NCI-H748 treated with DMSO at 0.1 percent for 48 hours (cell line): Measurements from ENCODE around the gene NRIP1.
"Not testable (repeated sequence)": the region's sequence is repeated elsewhere in the genome, so short reads cannot be mapped to it uniquely, and the experiment has no call there.

ENCODE experiments used
- DNase-seq: peaks from one replicate; lab custom pipeline; 2025; lab: John Stamatoyannopoulos, UW

NRIP1 gene

DNA sequence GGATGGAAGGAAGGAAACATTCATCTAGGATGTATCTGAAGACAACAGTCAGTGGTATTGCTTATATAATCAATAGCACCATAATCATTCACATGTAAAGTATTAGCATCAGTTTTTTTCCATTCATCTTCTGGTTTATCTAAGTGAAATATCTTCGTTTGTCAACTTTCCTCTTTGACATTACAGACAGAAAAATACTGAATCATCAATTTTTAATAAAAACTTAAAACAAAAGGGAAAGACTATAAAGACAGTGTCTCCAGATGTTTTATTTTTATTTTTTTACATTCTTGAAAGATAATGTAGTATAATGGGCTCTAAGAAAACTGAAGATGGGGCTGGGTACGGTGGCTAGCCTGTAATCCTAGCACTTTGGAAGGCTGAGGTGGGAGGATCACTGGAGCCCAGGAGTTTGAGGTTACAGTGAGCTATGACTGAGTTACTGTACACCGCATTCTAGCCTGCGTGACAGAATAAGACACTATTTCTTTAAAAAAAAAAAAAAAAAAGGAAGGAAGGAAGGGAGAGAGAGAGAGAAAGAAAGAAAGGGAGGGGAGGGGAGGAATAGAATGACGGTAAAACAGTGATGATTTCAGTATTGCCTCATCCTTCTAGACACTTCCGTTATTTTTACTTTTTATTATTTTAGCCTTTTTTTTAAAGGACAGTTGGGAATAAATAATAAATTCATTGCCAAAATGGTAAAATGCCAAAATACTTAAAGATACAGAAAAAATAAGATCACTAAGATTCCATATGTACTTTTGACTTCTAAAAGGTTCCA, 89.5 kb downstream of the NRIP1 start:
- no peak for DNase-seq

DNA sequence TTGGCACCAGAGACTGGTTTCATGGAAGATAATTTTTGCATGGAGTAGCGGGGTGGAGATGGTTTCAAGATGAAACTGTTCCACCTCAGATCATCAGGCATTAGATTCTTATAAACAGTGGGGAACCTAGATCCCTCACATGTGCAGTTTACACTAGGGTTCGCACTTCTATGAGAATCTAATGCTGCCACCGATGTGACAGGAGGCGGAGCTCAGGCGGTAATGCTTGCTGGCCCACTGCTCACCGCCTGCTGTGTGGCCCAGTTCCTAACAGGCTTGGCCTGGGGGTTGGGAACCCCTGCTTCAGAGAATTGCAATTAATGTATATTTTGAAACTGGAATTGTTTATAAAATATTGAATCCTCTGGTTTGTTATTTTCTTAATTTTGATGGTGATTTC, 92.1 kb downstream of the NRIP1 start:
- DNase-seq: no peak

DNA sequence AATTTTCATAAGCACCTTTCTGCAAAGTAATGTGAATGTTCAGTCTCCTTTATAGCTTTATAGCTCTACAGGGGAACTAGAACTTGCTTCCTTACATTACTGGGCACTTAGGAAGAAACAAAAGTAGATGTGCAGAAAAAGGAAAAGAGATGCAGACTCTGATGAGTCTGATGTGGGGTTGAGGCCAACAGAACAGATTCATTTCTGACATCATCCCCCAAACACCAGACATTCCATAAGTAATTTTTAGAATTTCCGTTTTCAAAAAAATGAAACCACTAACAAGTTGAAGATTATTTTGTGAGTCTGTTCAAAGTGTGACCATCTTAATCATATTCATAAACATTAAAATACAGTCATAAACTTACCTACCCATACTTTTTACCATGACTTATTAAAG, 96.0 kb downstream of the NRIP1 start:
- DNase-seq: no peak

DNA sequence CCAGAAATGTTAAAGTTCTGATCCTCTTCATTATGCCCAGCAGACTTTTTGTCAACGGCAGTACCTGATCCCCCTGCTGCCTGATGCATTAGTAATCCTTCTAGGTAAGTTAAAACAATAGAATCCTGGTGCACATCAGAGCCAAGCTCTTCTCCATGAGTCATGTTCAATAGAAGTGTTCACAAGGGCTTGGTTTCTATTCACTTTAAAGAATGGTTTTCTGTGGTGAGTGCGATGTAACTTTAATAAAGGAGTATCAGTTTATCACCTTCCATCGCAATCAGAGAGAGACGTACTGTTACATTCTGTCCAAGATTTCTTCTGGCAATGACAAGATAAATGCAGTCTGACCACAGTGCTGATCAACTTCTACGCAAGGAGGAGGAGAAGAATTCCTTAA, 96.8 kb downstream of the NRIP1 start:
- no peak for DNase-seq

DNA sequence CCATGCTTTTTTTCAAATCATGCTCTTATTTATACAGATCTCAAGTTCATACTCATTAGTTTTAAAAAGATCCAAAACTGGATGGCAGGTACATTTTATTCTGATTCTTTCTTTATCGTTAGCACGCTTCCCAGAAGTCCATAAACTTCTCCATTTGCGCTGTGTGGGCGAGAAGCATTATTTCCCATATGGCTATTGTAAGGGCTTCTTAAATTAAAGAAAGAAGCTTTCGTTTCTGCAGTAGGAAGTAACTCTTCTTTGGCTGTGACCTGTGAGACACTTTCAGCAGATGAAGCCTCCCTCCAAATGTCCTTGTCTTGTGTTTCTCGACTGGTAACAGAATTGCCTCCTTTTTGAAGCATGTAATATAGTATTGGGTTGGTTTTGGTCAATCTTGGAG, 100.2 kb downstream of the NRIP1 start:
- no peak for DNase-seq

DNA sequence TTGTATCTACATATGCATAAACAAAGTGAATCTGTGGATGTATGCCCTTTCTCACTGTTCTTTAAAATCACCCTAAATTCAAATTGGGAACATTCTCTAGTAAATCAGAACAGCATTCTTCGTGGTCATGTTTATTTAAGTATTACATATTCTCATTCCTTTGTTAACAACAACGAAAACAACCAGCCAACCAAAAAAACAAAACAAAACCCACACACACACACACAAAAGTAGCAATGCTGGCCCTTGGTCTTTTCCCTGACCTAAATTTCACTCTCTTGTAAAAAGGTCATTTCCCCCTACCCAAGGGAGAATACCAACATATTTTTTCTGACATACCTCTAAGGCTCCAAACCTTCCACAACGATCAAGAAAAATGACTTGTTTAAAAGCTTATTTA, 102.6 kb downstream of the NRIP1 start:
- DNase-seq: no peak

DNA sequence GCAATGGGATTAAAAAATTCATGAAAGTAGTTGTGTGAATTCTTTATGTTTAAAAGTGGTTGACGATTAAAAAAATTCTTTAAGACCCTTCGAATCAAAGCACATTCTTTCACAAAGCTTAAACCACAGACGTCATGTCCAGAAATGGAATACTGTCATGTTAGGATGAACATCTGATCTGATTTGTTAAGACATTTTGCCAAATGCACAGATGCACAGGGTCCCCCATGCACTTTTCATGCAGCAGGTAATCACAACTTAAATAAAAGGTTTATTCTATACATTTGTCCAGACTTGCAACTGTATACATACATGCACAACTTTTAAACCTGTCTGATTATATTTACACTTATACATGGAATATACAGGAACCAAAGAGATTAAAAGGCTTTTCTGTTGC, 103.3 kb downstream of the NRIP1 start:
- DNase-seq: no peak

DNA sequence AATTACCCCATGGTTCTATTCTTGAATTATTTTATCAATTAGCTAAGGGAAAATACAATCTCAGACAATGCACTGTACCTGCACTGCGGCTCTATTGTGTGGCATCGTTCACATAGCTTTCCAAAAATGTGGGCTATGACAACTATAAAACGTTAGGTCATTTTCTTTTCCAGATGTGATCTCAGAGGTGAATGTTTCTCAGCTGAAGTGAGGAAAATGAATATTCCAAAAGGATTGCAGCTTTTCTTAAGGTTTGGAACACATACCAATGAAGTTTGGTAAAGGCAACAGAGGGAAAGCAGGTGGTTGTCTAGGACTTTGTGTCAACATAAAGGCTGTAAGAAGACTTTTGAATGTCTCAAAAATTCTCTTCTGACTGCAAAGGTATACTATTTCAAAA, 105.5 kb downstream of the NRIP1 start:
- no peak for DNase-seq

DNA sequence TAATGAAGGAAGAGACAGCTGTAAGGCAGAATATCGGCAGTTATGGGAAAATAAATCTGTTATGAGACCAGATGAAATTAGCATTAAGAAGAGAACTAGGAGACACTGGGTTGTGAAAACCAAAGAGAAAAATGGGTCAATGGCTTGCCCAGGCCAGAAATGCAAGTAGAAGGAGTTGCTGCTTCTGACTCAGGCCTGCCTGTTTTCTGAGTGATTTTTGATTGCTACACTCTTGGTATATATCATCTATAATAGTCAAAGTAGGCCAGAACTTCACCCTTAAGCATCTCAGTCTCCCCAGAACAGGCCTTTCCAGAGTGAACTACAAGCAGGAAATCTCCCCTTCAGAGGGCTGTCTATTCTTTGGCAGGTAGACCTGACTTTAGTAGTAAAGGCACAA, 107.0 kb downstream of the NRIP1 start:
- no peak for DNase-seq

DNA sequence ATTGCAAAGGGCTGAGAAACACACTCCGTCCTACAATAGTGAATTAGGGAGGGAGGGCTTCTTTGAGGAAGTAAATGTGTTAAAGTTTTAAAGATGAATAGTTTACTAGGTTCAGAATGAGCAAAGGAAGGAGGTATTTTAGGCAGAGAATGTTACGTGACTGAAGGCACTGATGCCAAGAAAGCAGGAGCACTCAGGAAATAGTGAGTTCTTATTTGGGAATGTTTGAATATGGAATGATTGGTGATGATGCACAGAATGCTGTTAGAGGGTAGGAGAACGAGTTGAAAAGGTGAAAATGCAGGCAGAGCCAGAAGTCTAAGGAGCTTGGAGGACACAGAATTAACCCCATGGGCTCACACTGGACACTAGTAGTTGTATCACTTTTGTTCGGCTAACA, 108.0 kb downstream of the NRIP1 start:
- DNase-seq: no peak

DNA sequence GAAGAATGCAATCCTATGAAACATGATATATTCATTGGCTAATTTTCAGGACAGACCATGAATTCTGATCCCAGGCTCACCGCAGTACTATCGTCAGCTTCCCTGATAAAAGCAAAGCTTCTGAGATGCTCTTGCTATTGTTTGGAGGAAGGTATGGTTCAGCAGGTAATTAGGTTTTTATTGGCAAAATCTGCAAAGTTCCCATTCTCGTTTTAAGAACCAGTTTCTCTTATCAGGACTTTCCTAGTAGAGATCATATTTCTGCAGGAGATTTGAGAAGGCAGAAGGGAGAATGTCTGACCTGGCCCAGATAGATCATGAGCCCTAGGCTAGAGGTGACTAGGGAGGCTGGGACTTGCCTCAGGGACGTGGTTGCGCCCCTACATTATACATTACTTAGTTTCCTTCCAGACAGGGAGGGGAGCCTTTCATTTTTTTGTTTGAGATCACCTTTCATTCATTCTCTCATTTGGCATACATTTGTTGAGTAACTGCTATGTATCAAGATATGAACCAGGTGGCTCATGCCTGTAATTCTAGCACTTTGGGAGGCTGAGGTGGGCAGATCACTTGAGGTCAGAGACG, 108.8 kb downstream of the NRIP1 start:
- no peak for DNase-seq

DNA sequence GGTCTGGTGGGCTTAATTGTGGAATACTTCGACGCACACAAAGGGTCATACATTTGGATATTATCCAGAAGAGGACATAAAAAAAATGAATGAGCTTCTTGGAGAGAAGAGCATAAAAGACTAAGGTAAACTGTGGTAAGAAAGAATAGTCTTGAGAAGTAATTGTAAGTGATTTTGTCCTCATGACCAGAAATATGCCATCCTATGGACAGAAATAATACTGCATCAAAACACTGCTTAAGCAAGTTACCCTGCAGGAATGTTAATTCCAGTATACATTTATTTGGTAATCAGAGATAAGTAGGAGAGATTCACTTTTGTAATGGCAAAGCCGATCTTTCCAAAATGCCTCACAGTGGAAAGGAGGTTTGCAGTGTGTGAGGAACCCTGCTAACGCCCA, 111.9 kb downstream of the NRIP1 start:
- no peak for DNase-seq

DNA sequence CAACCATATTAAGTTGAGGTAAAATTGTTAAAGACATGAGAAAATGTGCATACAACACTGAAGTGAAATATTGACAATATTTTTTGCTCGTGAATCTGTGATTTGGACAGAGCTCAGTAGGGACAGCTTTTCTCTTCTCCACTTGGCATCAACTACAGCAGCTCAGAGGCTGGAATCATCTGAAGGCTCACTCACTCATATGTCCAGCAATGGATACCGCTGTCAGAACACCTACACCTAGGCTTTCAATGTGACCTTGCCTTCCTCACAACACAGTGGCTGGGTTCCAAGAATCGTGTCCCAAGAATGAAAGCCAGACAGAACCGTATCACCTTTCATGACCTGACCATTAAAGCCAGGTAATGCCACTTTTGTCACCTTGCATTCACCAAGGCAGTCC, 115.2 kb downstream of the NRIP1 start:
- DNase-seq: no peak

DNA sequence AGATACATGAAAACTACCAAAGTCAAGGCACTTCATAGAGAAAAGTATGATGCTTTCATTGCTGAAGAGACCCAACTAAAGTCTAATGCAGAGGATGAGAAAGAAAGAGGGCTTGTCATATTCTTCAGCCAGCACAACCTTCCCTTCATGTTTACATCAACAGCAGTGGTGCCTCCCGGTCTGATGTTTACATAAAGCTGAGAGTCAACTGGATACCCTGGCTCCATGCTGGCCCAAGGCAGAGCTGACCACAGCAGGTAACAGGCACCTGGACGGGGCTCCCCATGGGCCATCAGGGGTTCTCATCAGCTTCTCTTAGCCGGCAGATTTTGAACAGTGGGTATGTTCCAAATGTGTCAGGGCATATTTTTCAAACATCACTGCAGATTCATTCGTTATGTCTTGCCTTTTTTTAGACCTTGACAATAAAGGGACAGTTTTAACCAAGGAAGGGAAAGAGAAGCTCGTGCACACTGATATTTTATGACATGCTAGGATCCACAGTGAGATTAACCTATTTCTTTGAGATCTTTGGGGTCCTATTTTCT, 117.1 kb downstream of the NRIP1 start:
- DNase-seq: peak; percentile 5

DNA sequence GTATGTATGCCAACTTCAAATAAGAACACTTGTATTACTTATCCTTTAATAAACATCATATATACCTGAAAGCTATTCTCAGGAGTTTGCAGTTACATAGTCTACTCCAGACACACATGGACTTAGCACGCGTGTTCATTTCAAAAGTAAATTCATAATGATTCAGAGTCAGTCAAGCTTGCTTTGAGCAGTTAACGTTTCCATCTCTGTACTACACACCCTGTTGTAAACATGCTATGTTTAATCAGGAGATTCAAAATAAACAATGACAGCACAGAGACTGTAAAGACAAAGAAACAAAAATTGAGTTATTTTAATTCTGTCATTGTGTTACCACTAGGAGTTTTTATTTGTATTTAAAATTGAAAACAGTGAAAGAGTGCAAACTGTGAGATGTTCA, 119.6 kb downstream of the NRIP1 start:
- DNase-seq: peak; percentile 4

DNA sequence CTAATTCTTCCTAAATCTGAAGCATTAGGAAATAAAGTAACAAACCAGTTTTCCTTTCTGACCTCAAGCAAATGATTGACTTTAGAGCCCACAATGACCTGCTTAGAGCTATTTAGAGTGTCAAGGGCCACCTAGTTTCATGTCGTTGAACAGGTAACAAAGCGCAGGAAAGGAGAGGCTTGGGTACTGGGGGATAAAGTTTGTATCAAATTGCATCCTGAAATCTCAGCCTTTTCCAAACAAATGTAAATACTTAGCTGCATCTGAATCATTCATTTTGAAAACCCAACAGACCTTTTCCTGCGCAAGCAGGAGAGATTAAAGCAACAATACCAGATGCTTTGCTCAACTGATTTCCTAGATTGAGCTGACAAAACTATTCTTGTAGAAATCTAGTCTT, 121.2 kb downstream of the NRIP1 start:
- DNase-seq: peak; percentile 45

DNA sequence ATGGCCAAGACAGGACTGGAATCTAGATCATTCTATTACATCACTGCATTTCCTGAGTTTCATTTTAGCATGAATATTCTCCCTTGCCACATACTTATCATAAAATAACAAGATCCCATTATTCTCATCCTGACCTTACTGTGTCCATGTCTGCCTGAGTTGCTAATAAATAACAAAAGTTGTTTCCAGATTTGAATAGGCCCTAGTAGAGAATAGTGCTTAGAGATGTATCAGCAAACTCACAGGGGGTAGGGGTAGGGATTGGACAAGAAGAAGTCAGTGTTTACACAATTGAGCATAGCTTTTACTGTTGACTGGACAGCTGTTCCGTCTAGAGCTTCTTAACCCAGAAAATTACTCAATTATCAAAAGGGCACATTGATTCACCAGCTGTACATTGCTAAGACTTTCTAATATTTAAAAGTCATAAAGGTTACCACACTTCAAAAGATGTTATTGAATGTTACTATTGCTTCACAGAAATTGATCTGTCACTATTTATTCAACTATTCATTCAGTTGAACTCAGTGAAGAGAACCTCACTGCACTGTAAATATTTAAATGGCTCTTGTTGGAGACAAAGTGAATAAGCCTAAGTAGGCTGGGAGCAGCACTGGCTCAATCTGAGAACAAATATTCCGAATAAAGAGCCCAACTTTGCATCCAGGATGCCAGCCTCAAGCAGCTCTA, 121.9 kb downstream of the NRIP1 start:
- DNase-seq: peak; percentile 91

DNA sequence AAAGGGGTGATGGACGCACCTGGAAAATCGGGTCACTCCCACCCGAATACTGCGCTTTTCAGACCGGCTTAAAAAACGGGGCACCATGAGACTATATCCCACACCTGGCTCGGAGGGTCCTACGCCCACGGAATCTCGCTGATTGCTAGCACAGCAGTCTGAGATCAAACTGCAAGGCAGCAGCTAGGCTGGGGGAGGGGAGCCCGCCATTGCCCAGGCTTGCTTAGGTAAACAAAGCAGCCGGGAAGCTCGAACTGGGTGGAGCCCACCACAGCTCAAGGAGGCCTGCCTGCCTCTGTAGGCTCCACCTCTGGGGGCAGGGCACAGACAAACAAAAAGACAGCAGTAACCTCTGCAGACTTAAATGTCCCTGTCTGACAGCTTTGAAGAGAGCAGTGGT, 137.5 kb downstream of the NRIP1 start:
- not testable (repeated sequence) for DNase-seq

DNA sequence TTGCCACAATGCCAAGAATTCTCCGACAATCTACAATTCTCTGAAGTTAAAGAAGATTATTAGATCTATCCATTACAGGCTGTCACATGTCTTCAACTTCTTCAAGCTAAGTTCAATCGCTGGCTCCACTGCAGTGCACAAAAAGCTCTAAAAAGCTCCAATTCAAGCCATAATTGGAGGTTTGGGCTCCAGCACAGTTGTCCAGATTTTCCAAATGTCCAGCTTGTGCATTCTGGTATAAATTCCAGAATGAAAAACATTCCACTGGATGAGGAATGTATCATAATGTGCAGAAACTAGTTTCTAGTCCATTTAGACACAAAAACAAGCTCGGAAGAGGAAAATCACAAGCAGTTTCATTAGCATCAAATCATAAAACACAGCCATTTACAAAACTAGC, 138.6 kb downstream of the NRIP1 start:
- DNase-seq: no peak

DNA sequence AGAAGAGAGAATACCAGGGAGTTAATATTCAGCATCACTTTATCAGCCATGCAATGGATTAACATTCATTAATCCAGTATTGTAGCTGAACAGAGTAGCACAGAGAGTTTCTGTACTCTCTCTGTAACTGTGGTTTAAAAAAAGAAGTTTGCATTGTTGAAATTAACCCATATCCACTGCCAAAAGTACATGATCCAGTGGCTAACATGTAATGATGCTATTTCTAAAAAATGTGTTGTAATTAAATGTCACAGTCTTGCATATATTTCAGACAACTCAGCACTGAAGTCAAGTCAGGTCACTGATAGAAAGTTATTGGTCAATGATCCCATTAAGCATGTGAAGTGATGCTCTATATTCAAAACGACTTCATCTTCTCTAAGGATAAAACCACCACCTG, 141.3 kb downstream of the NRIP1 start:
- no peak for DNase-seq

DNA sequence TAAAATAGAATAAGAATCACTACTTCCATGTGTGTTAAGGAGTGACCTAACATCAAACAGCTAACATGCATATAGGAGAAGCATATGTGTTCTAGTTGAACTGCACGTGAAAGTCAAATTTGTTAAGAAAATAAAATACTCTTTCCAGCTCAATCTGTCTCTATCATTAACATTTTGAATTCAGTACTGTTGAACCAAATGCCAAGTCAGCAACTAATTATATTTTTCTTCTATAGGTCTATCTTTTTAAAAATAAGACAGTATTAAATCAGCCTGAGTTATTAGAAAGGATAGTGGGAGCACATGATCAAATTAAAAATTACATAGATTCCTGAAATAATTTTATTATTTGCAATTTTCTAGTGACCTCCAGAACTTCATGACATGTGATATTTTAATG, 141.8 kb downstream of the NRIP1 start:
- no peak for DNase-seq

DNA sequence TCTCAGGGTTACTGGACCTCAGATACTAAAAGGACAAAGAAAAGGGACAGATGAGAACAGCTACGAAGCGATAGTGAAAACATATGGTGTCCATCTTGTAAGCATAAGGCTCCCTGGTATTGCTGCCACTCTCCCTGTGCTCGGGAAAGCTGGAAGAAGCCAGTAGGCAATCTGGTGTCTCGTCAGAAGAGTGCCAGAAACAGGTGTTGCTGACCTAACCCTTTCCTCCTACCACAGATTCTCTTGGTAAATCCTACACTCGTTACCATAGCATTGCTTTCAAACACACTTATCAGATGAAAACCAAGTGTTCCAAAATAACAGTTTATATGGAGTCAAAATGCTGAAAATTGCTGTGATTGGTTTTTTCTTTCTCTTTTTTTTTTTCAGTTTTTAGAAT, 146.3 kb downstream of the NRIP1 start:
- no peak for DNase-seq

DNA sequence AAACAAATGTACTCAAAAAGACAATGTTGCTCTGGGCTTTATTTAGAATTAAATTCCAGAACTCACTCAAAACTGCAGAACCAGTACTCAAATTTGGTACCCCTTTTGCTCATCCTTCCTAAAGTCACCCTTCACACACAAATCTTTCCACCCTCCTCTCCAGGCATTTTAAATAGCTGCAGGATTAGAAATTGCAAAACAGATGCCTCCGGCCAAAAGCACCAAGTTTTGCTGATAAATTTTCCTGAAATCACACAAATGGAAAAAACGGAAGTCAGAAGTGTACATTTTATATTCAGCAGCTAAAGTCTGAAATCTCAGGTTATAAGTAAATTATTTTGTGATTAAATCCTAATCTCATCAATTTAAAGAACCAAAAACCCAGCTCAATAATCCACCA, 147.0 kb downstream of the NRIP1 start:
- no peak for DNase-seq
